ENCODE data around the gene ARL16.
A peak's percentile ranks its signal among the peaks of the same experiment; 100 is the strongest.

The ARL16 gene, protein sequence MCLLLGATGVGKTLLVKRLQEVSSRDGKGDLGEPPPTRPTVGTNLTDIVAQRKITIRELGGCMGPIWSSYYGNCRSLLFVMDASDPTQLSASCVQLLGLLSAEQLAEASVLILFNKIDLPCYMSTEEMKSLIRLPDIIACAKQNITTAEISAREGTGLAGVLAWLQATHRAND

DNA sequence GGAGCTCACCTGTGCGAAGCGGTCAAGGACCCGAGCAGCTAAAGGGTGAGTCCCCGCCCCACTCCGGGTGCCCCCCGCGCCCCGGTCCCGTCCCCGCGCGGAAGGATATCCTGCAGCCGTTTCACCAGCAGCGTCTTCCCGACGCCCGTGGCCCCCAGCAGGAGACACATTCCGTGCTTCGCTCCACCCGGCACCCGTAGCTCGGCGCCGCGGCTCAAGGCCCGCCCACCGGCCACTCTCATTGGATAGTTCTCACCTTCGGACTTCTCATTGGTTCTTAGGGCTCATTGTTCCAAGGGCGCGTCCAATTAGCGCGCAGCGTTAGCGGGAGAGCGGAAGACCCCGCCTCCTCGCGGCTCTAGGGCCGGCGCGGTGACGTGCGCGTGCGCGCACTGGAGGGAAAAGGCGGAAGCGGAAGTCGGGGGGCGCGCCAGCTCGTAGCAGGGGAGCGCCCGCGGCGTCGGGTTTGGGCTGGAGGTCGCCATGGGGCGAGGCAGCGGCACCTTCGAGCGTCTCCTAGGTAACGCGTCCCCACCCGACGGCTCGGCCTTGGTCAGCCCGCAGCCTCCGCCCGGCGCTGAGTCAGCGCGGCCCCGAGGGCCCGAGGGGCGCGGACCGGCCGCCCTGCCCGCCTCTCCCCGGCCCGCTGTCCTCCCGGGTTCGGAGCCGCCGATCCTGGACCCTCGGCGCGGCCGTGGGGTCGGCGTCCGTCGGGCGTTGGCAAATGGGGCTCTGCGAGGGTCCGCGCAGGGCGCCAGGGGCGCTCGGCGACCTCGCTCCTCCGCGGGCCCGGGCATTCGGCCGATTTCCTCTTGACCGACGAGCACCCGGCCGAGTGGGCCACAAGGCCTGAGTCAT, at the start of gene ARL16, which contains the start of gene HGS:
TSS of gene ARL16 (minus strand) at position 214 of the 858 bp plus-strand sequence. CDS start at position 170, 44 bp downstream.
TSS of gene HGS (plus strand) at position 428 of the 858 bp plus-strand sequence. CDS start at position 484, 56 bp downstream.
- DNase-seq (ENCODE audit: low read depth): peak; percentile 98

- DNase-seq (ENCODE audit: low read depth): no peak
Observed at GRCh38 chr17:81727324-81728031, 43.9 kb upstream of the ARL16 start.

DNA sequence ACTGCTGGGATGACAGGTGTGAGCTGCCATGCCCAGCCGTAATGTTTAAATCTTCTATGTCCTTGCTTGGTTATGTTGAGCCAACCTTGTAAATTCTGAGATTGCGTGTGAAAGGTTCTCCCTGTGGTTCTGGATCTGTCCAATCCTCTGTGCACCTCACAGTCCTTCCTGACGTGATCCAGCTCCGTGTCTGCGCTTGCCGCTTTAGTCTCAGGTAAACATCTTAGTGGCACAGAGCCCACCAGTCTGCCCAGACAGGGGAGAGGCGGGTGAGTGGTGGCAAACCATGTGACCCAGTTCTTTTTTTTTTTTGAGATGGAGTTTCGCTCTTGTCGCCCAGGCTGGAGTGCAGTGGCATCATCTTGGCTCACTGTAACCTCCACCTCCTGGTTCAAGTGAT, 42.4 kb upstream of the ARL16 start:
- DNase-seq (ENCODE audit: low read depth): no peak

DNA sequence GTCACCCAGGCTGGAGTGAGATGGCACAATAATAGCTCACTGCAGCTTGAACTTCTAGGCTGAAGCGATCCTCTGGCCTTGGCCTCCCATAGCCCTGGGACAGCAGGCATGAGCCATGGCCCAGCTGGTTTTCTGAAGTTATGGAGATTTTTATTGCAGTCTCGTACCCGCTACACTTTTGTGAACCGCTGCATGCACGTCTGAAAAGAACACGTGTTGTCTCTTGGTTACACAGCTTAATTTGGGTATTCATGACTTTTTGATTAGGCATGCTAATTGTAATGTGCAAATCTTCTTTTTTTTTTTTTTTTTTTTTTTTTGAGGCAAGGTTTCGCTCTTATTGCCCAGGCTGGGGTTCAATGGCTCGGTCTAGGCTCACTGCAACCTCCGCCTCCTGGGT, 41.8 kb upstream of the ARL16 start:
- no peak for DNase-seq (ENCODE audit: low read depth)

DNA sequence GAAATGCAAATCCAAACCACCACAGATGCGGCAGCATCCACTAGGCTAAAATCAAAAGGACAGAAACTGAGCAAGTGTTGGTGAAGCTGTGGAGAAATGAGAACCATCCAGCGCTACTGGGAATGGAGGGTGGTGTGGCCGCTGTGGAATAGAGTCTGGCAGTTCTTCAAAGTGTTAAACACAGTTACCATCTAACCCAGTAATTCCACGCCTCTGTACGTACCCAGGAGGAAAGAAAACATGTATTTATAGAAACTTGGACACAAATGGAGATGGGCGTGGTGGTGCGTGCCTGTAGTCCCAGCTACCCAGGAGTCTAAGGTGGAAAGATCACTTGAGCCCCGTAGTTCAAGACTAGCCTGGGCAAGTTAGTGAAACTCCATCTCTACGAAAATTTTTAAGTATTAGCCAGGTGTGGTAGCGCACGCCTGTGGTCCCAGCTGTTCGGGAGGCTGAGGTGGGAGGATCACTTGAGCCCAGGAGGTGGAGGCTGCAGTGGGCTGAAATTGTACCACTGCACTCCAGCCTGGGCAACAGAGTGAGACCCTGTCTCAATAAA, 40.1 kb upstream of the ARL16 start:
- DNase-seq (ENCODE audit: low read depth): no peak

- DNase-seq (ENCODE audit: low read depth): no peak
Observed at GRCh38 chr17:81722184-81723120, 38.9 kb upstream of the ARL16 start.

- DNase-seq (ENCODE audit: low read depth): no peak
Observed at GRCh38 chr17:81720267-81721071, 36.9 kb upstream of the ARL16 start.

GRCh38 chr17:81719410-81720266, 36.0 kb upstream of the ARL16 start:
- DNase-seq (ENCODE audit: low read depth): no peak

GRCh38 chr17:81717766-81718089, 34.1 kb upstream of the ARL16 start:
- DNase-seq (ENCODE audit: low read depth): no peak

GRCh38 chr17:81717049-81717765, 33.6 kb upstream of the ARL16 start:
- no peak for DNase-seq (ENCODE audit: low read depth)

DNA sequence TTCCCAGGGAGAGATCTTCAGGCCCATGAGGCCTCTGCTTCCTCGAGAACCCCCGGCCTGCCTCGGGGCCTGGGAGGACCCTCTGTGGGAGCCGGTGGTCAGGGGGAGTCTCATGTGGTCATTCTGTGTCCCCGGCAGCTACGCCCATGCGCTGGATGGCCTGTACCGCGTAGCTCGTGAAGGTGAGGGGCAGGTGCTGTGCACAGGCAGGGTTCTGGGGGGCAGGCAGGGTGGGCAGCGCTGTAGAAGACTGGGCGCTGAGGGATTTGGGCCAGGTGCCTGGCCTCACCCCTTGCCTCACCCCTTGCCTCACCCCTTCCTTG, 33.0 kb upstream of the ARL16 start:
- no peak for DNase-seq (ENCODE audit: low read depth)

DNA sequence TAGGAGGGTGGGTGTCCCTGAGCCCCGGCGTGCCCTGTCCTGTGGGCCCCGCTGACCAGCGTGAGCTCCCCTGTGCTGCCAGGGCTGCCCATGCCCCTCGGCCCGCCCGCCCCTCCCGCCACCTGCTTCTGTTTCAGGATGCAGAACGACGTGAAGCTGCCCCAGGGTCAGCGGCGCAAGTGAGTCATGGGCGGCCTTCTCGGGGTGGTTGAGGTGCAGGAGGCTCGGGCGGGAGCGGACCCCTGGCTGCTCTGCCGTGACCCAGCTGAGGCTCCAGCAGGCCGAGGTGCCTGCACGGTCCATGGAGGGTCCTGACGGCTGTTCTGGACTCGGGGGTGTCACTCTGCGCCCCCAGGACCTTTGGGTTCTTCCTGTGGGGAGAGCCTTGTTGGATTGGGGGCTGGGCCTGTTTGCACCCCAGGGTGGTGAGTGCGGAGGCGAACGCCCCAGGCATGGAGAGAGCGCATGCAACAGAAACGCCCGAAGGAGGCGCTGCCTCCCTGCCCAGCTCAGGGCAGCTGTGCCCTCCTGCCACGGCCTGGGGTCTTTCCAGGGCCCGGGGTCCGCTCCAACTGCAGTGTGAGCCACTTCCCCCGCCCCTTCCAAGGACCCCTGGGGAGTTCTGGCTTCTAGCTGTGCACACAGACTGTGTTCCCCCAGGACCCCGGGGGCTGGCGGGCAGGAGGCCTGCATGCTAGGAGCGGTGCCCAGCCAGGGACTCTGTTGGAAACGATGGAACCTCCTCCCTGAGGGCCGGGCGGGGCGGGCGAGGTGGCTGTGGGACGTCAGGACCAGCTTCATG, 32.5 kb upstream of the ARL16 start:
- no peak for DNase-seq (ENCODE audit: low read depth)

GRCh38 chr17:81715107-81715871, 31.7 kb upstream of the ARL16 start:
- no peak for DNase-seq (ENCODE audit: low read depth)

DNA sequence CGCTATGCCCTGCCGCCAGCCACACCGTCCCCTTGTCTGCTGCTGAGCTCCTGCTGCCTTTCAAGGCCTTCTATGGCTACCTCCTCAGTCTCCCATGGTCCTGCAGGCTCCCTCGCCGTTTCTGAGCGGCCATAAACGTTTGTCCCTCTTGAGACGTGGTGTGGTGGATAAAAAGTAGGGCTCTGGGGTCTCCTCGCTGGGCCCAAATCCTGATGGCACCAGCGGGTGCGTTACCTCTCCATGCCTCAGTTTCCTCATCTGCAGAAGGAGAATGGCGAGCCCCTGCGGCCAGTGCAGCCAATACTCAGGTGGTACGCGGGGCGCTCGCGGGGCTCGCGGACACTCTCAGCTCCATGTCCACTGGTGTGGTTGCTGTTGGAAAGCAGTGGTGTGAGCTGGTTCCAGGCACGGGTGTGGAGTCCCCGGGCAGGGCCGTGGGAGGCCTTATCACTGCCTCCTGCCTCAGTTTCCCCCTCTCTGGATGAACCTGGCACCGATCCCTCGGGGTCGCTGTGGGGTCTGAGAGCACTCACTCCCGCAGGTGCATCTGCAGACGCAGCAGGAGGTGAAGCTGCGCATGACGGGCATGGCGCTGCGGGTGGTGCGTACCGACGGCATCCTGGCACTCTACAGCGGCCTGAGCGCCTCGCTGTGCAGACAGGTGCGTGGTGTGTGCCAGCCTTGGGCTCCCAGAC, 31.0 kb upstream of the ARL16 start:
- no peak for DNase-seq (ENCODE audit: low read depth)

GRCh38 chr17:81713556-81714411, 30.2 kb upstream of the ARL16 start:
- no peak for DNase-seq (ENCODE audit: low read depth)

GRCh38 chr17:81713004-81713555, 29.5 kb upstream of the ARL16 start:
- DNase-seq (ENCODE audit: low read depth): no peak

Measured in stromal cell of bone marrow (primary cell).